NT2/D1 (cell line): ENCODE measurements around the gene MKNK1.
A peak's percentile ranks its signal among the peaks of the same experiment; 100 is the strongest.

Experiments
- DNase-seq: peaks from one replicate; pipeline ENCODE4 v3.0.0-alpha.2; 2011; ENCODE audit warnings: low read depth, low spot score
- H3K27me3 ChIP-seq: 2 replicates; pipeline ENCODE4 v1.6.0; 2011; ENCODE audit warnings: mild to moderate bottlenecking; ENCODE audit not compliant: insufficient read length, insufficient read depth
- H3K36me3 ChIP-seq: 2 replicates; pipeline ENCODE4 v1.6.1; 2011; ENCODE audit warnings: mild to moderate bottlenecking, low read length, mixed read lengths; ENCODE audit not compliant: insufficient read depth, insufficient read length
- H3K4me1 ChIP-seq: 2 replicates; pipeline ENCODE4 v1.5.1; 2011; ENCODE audit not compliant: insufficient read depth, insufficient read length
- H3K4me3 ChIP-seq: 2 replicates; pipeline ENCODE4 v1.5.1; 2011; ENCODE audit warnings: low read depth; ENCODE audit not compliant: insufficient read length
- H3K9ac ChIP-seq: 2 replicates; pipeline ENCODE4 v1.6.0; 2011; ENCODE audit warnings: low read depth; ENCODE audit not compliant: insufficient read length
- H3K9me3 ChIP-seq: 2 replicates; pipeline ENCODE4 v1.5.1; 2011; ENCODE audit warnings: mild to moderate bottlenecking, low read length; ENCODE audit not compliant: insufficient read depth
- SUZ12 ChIP-seq: IDR thresholded peaks from 2 replicates; pipeline ENCODE4 v1.6.1; 2011; ENCODE audit not compliant: insufficient read length, insufficient read depth; ENCODE audit errors: extremely low read depth
- YY1 ChIP-seq: IDR thresholded peaks from 2 replicates; pipeline ENCODE4 v1.6.1; 2011; ENCODE audit not compliant: insufficient read length, insufficient read depth
- ZNF274 ChIP-seq: IDR thresholded peaks from 2 replicates; pipeline ENCODE4 v1.6.1; 2011; ENCODE audit warnings: mild to moderate bottlenecking, low read depth, low read length

The MKNK1 gene

DNA sequence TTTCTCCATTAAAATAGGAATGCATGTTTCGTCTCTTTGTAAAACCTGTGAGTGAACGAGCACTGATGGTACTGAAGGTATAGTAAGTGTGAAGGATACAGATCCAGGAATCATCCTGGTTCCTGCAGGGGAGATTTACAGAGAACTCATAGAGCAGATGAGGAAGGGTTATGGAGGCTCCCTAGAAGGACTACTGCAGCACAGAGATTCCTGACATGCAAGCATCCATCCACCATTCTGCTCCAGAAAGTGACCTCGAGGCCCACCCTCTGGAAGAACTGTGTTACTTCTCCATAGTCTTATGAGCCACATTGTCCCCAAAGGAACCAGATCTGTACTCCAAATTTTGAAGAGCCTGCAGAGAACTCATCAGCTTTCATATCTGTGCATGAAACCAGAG, 14.5 kb downstream of the MKNK1 start:
- H3K36me3 ChIP-seq, result peaks cover 76% of the 10 kb centered on the region
- peaks cover 12% of the 10 kb centered on the region; the same call in 1 of the 2 replicates for H3K9me3 ChIP-seq
- TF ChIP-seq SUZ12 (no peak), ZNF274 (peak; percentile 62)
- H3K4me3 ChIP-seq, result no peak overlapping the region
- H3K4me1 ChIP-seq, result no peaks in the 10 kb centered on the region
- DNase-seq, result no peak
- no peaks in the 10 kb centered on the region for H3K27me3 ChIP-seq
- no peak overlapping the region for H3K9ac ChIP-seq

DNA sequence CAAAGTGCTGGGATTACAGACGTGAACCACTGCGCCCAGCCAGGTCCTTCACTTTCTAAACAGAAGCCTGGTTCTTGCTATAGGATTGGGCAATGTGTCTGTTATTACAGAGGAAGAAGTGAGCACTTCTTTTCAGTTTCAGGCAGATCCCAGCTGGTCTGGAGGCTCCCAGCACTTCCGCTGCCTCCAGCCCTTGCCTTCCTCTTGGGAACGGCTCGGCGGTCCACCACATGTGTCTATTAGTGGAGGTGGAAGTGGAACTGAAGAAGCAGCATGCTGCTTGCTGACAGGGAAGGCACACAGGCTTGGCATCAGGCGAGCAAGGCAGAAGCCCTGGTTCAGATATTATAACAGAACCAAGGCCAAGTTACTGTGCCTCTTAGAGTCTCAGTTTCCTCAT, 17.0 kb downstream of the MKNK1 start:
- DNase-seq, result no peak
- Histone ChIP-seq H3K4me3 (no peak overlapping the region), H3K4me1 (no peaks in the 10 kb centered on the region), H3K9ac (no peak overlapping the region), H3K9me3 (peaks cover 12% of the 10 kb centered on the region; the same call in 1 of the 2 replicates), H3K27me3 (no peaks in the 10 kb centered on the region), H3K36me3 (peaks cover 79% of the 10 kb centered on the region)
- TF ChIP-seq SUZ12, result no peak
- no peak for TF ChIP-seq ZNF274
- TF ChIP-seq YY1, result no peak

DNA sequence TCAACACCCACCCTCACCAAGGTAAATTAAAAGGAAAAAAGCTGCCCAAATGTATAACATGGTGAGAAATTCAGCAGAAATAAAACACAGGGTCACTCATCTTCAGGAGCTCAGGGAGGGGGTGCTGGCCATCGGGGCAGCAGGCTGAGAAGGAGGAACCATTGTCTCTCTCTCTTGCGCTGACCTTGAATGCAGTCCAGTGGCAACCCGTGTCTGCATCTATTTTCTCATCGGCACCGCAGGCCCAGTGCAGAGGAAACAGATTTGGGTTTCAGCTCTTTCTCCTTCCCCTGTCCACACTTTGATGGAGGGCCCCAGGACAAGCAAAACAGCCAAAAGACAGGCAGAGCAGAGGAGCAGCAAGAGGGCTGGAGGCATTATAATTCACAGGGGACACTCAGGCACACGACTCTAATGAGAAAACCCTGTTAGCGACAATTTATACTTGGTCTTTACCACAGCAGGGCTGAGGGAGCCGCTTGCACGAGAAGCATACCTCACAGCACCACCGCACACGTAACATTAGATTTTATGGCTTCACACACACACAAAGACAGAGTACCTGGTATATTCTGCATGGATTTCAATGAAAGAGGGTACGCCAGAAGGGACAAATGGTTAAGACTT, 18.6 kb downstream of the MKNK1 start:
- peaks cover 76% of the 10 kb centered on the region for H3K36me3 ChIP-seq
- TF ChIP-seq ZNF274 (no peak), SUZ12 (no peak), YY1 (no peak)
- DNase-seq, result no peak
- H3K27me3 ChIP-seq, result no peaks in the 10 kb centered on the region
- H3K9ac ChIP-seq, result no peak overlapping the region
- no peaks in the 10 kb centered on the region for H3K4me1 ChIP-seq
- H3K9me3 ChIP-seq, result peaks cover 12% of the 10 kb centered on the region; the same call in 1 of the 2 replicates
- H3K4me3 ChIP-seq, result no peak overlapping the region

DNA sequence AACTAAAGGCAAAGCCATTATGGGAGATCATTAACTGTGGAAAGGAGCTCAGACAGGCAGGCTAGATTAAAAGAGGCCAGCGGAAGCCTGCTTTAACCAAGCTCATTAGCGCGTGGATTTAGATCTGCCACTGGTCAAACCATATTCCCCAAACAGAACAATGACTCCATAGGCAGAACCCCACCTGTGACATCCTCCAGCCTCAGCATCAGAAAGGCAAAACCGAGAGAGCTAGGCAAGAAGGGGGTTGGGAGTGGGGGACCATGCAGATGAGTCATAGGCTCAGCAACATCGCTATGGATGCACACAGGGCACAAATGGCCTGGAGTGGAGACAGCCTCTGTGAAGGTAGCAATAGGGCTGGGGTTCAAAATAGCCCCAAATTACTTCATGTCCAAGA, 20.6 kb downstream of the MKNK1 start:
- DNase-seq, result no peak
- Histone ChIP-seq H3K4me3 (no peak overlapping the region), H3K9ac (no peak overlapping the region), H3K9me3 (no peaks in the 10 kb centered on the region), H3K36me3 (peaks cover 73% of the 10 kb centered on the region), H3K4me1 (no peaks in the 10 kb centered on the region), H3K27me3 (no peaks in the 10 kb centered on the region)
- TF ChIP-seq SUZ12 (no peak), ZNF274 (no peak), YY1 (no peak)

DNA sequence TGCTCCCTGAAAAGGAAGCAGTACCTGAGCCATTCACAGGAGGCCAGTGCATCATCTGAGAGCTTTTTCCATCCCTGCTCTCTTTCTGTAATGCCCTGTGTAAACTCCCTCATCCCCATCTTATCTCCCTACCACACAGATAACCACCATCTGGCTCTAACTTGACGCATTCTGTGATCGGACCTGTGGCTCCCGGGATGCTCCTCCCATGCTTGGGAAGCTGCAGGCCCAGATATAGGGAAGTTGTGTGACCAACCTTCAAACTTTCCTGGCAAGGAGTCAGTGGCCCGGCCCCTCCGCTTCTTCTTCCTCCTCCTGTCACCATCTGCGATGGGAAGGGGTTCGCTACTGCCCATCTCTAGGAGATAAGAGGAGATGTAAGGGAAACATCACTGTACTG, 21.1 kb downstream of the MKNK1 start:
- DNase-seq, result no peak
- no peak for TF ChIP-seq ZNF274
- TF ChIP-seq YY1, result no peak
- no peak for TF ChIP-seq SUZ12
- Histone ChIP-seq H3K9ac (no peak overlapping the region), H3K4me1 (no peaks in the 10 kb centered on the region), H3K9me3 (no peaks in the 10 kb centered on the region), H3K36me3 (peaks cover 76% of the 10 kb centered on the region), H3K27me3 (no peaks in the 10 kb centered on the region), H3K4me3 (no peak overlapping the region)

DNA sequence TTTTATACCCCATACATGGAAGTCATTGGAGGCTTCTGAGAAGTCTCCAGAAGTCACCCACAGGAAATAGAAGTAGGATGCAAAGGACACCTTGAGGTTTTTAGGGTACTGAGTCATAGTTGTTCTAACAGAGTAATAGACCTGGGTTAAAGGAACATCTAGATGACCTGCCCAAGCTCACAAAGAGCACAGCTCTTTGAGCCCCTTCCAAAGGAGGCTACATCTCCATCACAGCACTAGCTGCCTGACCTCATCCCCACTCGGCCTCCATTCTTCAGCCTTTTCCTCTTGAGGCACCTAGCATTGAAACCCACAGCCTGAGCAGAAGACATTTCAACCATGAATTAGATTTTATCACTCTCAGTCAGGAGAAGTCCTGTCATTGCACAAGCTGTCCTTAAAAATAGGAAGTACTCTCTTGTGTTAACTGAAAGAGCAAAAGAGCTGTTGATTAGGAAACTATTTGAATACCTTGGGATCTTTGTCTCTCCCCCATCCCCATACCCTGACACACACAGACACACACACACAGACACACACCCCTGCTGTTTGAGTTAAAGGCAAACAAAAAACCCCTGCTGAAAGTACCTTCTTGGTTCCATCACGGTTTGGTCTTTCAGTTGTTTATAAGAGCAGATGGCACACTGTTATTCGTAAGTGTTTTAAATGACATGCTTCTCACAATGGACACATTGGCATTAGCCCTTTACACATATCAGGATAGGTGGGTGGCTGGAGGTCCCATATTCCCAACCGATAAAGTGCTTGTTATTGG, 22.2 kb downstream of the MKNK1 start:
- Histone ChIP-seq H3K27me3 (no peaks in the 10 kb centered on the region), H3K36me3 (peaks cover 78% of the 10 kb centered on the region), H3K4me3 (no peak overlapping the region), H3K9me3 (no peaks in the 10 kb centered on the region), H3K9ac (no peak overlapping the region), H3K4me1 (peaks cover 1% of the 10 kb centered on the region)
- no peak for DNase-seq
- no peak for TF ChIP-seq YY1
- no peak for TF ChIP-seq ZNF274
- TF ChIP-seq SUZ12, result no peak

DNA sequence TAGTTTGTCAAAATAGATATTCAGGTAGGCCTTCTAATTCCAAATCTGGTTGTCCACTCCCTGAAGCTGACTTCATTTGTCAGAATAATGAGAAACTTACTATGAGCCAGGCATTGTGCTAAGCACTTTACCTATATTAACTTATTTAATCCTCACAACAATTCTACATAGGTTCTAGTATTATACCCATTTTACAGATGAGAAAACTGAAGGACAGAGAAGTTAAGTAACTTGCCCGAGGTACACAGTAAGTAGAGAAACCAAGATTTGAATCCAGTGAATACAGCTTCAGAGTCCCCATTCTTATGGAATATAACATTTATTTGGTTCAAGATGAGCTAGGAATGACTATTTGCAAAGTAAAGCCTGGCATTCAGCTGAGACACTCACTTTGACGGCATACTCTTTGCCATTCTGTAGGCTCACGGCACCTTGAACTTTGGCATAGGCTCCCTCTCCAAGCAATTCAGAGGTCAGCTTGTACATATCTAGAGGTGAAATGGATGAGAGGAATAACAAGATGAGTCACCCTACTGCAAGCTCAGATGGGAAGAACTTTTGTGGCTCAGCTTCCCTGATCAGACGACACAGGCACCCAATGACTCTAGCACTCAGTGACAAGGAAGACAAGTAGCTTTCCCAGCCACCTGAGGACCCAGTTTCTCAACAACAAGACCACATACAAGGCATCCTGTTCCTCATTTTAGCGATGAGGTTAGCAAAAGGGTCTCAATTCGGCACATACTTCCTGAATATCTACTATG, 23.7 kb downstream of the MKNK1 start:
- H3K4me3 ChIP-seq, result no peak overlapping the region
- no peak overlapping the region for H3K9ac ChIP-seq
- no peaks in the 10 kb centered on the region for H3K9me3 ChIP-seq
- H3K36me3 ChIP-seq, result peaks cover 73% of the 10 kb centered on the region
- DNase-seq, result no peak
- H3K4me1 ChIP-seq, result peaks cover 13% of the 10 kb centered on the region
- TF ChIP-seq SUZ12, result no peak
- no peak for TF ChIP-seq YY1
- TF ChIP-seq ZNF274, result no peak
- H3K27me3 ChIP-seq, result no peaks in the 10 kb centered on the region
